Mucosa of rectum (tissue), 2 donors: Measurements from ENCODE around the gene CD101.

Experiments used
- H3K27ac ChIP-seq, 2 donors: one replicate each; pipeline ENCODE4 v1.7.0; 2013; ENCODE audit warnings: inconsistent platforms in 2 of 2, low read depth in 2 of 2, low read length in 2 of 2
- H3K27me3 ChIP-seq, 2 donors: one replicate each; pipeline ENCODE4 v1.7.0; 2013; ENCODE audit warnings: low read length in 2 of 2; ENCODE audit not compliant: control insufficient read depth in 2 of 2, insufficient read depth in 2 of 2
- H3K36me3 ChIP-seq, 2 donors: one replicate each; pipeline ENCODE4 v1.7.0; 2013; ENCODE audit warnings: low read length in 2 of 2; ENCODE audit not compliant: control insufficient read depth in 2 of 2, insufficient read depth in 2 of 2
- H3K4me1 ChIP-seq, 2 donors: one replicate each; pipeline ENCODE4 v1.7.0; 2013; ENCODE audit warnings: low read length in 2 of 2, mild to moderate bottlenecking in 1 of 2; ENCODE audit not compliant: control insufficient read depth in 2 of 2, insufficient read depth in 2 of 2
- H3K4me3 ChIP-seq, 2 donors: one replicate each; pipeline ENCODE4 v1.7.0; 2013; ENCODE audit warnings: low read length in 2 of 2
- H3K9ac ChIP-seq, 2 donors: one replicate each; pipeline ENCODE4 v1.7.0; 2013; ENCODE audit warnings: low read length in 2 of 2, low read depth in 1 of 2, mild to moderate bottlenecking in 1 of 2
- H3K9me3 ChIP-seq, 2 donors: one replicate each; pipeline ENCODE4 v1.7.0; 2013; ENCODE audit warnings: low read length in 2 of 2; ENCODE audit not compliant: control insufficient read depth in 2 of 2
- donor health status: healthy.
- donor health status: Normal muscosa, but diverticular disease.

The CD101 gene, protein sequence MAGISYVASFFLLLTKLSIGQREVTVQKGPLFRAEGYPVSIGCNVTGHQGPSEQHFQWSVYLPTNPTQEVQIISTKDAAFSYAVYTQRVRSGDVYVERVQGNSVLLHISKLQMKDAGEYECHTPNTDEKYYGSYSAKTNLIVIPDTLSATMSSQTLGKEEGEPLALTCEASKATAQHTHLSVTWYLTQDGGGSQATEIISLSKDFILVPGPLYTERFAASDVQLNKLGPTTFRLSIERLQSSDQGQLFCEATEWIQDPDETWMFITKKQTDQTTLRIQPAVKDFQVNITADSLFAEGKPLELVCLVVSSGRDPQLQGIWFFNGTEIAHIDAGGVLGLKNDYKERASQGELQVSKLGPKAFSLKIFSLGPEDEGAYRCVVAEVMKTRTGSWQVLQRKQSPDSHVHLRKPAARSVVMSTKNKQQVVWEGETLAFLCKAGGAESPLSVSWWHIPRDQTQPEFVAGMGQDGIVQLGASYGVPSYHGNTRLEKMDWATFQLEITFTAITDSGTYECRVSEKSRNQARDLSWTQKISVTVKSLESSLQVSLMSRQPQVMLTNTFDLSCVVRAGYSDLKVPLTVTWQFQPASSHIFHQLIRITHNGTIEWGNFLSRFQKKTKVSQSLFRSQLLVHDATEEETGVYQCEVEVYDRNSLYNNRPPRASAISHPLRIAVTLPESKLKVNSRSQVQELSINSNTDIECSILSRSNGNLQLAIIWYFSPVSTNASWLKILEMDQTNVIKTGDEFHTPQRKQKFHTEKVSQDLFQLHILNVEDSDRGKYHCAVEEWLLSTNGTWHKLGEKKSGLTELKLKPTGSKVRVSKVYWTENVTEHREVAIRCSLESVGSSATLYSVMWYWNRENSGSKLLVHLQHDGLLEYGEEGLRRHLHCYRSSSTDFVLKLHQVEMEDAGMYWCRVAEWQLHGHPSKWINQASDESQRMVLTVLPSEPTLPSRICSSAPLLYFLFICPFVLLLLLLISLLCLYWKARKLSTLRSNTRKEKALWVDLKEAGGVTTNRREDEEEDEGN

DNA sequence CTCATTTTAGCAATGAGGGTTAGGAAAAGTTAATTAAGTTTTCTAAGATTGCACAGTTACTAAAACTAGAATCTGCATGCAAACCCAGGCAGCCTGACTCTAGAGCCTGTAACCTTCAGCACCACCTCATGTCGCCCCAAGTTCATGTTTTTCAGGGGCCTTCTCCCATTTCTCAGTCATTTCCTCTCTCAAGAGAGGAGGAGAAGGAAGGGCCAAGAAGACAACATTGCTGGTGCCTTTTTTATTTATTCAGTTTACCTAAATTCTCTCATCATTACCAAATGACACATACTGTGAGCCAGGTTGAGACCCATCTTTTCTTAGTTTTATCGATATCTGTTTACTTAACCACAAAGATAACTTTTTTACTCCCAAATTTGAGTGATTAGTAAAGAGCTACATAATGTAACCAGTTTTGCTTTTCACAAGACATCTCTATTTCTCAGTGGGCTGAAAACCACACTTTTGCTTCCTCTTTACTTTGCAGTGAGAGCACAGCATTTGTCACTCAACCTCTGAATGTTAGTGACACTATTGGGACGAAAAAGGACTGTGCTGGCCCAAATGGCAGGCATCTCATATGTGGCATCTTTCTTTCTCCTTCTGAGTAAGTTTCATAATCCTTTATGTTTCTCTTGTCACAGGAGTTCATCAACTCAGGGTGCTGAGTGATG, at the start of gene CD101:
CD101 (plus strand) TSS at position 507 of the 674 bp plus-strand sequence; CDS start at position 565, 58 bp downstream.
- H3K4me3 ChIP-seq, result peak within 1 kb of the TSS in 1 of 2 donors; percentile 42
- peak within 1 kb of the TSS in 1 of 2 donors; percentile 57 for H3K27ac ChIP-seq
- H3K27me3 ChIP-seq, result no peaks in the 10 kb centered on the region
- no peaks in the 10 kb centered on the region for H3K36me3 ChIP-seq
- H3K9ac ChIP-seq, result no peak within 1 kb of the TSS
- H3K4me1 ChIP-seq, result peaks cover 0 to 3% of the 10 kb centered on the region in 2 donors
- no peaks in the 10 kb centered on the region for H3K9me3 ChIP-seq

DNA sequence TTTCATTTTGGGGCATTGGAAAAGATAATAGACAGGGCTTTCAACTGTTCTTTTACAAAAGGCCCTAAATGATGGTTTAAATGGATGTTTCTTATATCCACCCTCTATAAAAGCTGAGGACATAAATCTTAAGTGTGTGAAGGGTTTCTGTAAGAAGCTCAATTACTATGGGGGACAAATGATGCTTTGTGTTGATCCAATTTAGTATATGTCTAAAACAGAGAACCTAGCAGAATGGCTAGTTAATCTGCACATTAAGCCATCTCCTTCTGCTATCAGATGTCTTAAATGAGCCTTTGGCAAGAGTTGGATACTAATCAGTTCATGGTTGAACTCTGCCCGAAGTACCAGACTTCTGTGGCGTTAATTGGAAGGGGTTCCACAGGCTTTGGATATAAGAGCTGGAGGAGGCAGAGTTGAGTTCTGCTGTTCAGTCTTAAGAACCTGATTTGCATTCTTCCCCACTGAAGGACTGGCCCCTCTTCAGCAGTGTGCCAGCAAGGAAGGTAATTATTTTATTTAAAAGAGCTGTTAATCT, 48.8 kb upstream of the CD101 start:
- H3K27ac ChIP-seq, result no peak overlapping the region
- no peaks in the 10 kb centered on the region for H3K9me3 ChIP-seq
- H3K27me3 ChIP-seq, result no peaks in the 10 kb centered on the region
- peaks cover 8 to 20% of the 10 kb centered on the region in 2 donors for H3K36me3 ChIP-seq
- H3K9ac ChIP-seq, result no peak overlapping the region
- no peak overlapping the region for H3K4me3 ChIP-seq
- no peaks in the 10 kb centered on the region for H3K4me1 ChIP-seq

DNA sequence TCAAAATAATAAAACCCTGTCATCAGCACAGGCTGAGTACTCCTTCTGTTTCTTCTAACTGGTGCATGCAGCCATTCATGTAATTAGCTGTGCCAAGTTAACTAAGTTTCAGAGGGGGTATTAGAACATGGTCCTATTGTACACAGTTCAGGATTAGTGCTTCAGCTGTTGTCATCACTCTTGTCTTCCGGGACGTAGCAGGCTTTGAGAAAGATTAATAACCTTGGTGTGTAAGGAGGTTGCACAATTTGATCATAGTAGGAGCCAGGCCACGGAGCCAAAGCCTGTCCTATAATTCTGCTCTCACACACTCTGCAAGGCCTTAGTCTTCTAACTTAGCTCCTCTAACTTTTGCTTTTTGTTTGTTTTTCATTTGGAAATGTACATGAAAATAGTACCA, 47.1 kb upstream of the CD101 start:
- H3K36me3 ChIP-seq, result peaks cover 10 to 14% of the 10 kb centered on the region in 2 donors
- H3K4me1 ChIP-seq, result no peaks in the 10 kb centered on the region
- H3K9me3 ChIP-seq, result no peaks in the 10 kb centered on the region
- no peaks in the 10 kb centered on the region for H3K27me3 ChIP-seq
- no peak overlapping the region for H3K9ac ChIP-seq
- H3K4me3 ChIP-seq, result no peak overlapping the region
- H3K27ac ChIP-seq, result no peak overlapping the region

DNA sequence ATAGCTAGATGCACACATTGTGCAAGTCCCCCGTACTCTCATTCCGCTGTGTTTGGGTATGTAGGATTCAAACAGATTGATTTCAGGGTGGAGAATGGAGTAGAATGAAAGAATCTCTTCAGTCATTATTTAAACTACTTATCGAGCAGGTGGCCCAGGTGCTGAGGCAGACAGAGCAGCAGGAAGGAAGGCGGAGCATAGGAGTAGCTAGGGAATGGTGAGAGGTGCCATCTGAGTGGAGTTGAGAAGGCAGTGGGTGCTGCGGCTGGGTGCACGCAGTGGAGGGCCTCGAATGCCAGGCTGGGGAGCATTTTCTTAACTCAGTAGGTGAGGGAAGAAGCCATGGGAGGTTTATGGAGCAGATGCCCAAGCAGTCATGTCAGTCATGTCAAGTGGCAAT, 45.2 kb upstream of the CD101 start:
- H3K9me3 ChIP-seq, result no peaks in the 10 kb centered on the region
- no peak overlapping the region for H3K27ac ChIP-seq
- no peak overlapping the region for H3K9ac ChIP-seq
- H3K36me3 ChIP-seq, result peaks cover 9 to 18% of the 10 kb centered on the region in 2 donors
- no peaks in the 10 kb centered on the region for H3K4me1 ChIP-seq
- no peaks in the 10 kb centered on the region for H3K27me3 ChIP-seq
- no peak overlapping the region for H3K4me3 ChIP-seq

DNA sequence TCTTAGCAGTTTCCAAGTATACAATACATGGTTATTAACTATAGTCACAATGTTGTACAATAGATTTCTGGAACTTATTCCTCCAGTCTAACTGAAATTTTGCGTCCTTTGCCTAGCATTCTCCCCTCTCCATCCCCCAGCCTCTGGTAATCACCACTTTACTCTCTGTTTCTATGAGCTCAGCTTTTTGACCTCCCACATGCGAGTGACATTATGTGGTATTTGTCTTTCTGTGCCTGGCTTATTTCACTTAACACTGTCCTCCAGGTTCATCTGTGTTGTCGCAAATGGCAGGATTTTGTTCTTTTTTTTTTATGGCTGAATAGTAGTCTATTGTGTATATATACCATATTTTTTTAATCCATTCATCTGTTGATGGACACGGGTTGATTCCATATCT, 43.9 kb upstream of the CD101 start:
- Histone ChIP-seq H3K9me3 (no peaks in the 10 kb centered on the region), H3K9ac (no peak overlapping the region), H3K36me3 (peaks cover 13 to 30% of the 10 kb centered on the region in 2 donors), H3K4me1 (peaks cover 0 to 1% of the 10 kb centered on the region in 2 donors), H3K4me3 (no peak overlapping the region), H3K27me3 (no peaks in the 10 kb centered on the region), H3K27ac (no peak overlapping the region)

DNA sequence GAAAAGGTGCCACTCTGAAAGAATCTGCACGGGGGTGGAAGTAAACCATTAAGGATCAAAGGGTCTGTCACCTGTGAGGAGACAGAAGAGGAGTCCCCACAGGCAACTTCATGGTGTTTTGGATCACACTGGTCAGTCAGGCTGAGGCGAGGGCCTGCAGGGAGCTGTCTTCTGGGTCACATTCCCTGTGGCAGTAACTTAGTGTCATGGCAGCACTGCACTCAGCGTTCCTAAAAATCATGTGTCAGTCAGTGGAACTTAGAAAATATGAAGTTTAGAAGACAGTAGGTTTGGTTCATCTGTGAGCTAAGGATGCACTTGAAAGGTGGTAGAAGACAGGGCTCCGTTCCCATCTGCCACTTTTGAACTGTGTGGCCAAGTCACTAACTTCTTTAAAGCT, 43.5 kb upstream of the CD101 start:
- peaks cover 0 to 4% of the 10 kb centered on the region in 2 donors for H3K4me1 ChIP-seq

DNA sequence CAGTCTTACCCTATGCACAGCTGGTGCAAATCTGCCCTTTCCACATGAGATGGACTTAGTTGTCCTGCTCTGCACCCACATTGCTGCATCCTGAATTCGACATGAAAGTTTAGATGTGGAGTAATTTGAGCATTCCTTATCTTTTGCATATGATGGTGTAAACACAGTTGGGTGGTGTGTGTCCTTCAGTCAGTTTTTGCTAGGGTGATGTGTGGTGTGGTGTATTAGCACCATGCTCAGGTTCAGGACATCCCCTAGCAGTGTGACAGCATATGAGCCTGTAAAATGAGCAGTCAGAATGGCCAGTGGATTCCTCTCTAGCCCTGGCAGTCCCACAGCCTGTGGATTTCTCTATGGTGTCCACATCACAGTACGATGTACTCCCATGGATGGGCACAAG, 42.6 kb upstream of the CD101 start:
- H3K27me3 ChIP-seq, result no peaks in the 10 kb centered on the region
- H3K9me3 ChIP-seq, result no peaks in the 10 kb centered on the region
- H3K4me3 ChIP-seq, result no peak overlapping the region
- H3K36me3 ChIP-seq, result peaks cover 19 to 31% of the 10 kb centered on the region in 2 donors
- H3K27ac ChIP-seq, result no peak overlapping the region
- peaks cover 0 to 4% of the 10 kb centered on the region in 2 donors for H3K4me1 ChIP-seq
- H3K9ac ChIP-seq, result no peak overlapping the region

More for the DNA sequence above, 43.5 kb upstream of the CD101 start:
- H3K27ac ChIP-seq, result no peak overlapping the region
- H3K9me3 ChIP-seq, result no peaks in the 10 kb centered on the region
- no peak overlapping the region for H3K9ac ChIP-seq
- no peaks in the 10 kb centered on the region for H3K27me3 ChIP-seq
- no peak overlapping the region for H3K4me3 ChIP-seq
- peaks cover 17 to 31% of the 10 kb centered on the region in 2 donors for H3K36me3 ChIP-seq

DNA sequence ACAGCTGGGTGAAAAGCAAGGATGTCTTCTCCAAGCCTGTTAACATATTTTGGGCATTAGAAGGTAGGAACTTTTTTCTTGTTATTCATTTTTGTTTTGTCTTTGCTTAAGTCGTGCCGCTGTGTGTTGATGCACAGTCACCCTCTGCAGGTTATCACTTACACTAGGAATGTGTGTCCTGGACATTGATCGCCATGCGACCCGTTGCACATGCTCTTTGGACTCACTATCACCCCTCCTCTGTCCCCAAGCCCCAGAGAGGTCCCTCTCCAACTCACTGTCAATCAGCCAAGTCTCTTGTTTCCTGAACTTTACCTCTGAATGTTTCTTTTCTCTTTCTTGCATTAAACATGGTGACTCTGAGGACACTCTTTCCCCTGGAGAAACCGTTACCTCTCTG, 40.0 kb upstream of the CD101 start:
- H3K27ac ChIP-seq, result no peak overlapping the region
- H3K9ac ChIP-seq, result no peak overlapping the region
- H3K9me3 ChIP-seq, result no peaks in the 10 kb centered on the region
- H3K27me3 ChIP-seq, result no peaks in the 10 kb centered on the region
- peaks cover 14 to 29% of the 10 kb centered on the region in 2 donors for H3K36me3 ChIP-seq
- H3K4me1 ChIP-seq, result peaks cover 0 to 4% of the 10 kb centered on the region in 2 donors
- no peak overlapping the region for H3K4me3 ChIP-seq

DNA sequence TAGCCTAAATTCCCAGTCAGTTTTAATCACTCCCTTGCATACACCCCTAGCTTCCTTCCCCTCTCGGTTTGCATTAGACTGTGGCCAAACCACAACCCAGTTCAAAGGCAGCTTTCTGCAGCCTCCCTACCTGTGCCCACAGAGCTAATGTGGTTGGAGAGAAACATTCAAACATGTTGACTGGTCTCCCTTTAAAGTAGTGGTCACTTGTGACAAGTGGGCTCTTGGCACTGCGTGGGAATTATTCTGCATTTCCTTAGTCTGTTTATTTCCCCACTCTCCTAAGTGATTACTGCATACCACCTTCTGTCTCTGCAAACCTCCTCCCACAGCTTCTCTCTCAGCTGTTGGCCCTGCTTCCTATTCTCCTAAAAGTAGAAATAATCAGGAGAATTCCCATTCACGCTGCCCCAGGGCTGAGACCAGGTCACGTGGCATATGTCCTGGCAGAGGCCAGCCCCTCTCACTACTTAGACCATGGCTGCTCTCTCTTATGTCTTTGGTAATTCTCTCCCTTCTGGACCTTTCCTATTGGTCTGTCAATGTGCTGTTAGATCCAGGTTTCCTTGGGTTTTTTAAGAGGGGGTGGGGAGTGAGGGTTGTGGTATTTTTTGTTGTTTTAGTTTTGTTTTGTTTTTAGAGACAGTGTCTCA, 38.4 kb upstream of the CD101 start:
- no peak overlapping the region for H3K4me3 ChIP-seq
- H3K36me3 ChIP-seq, result peaks cover 22 to 37% of the 10 kb centered on the region in 2 donors
- no peak overlapping the region for H3K27ac ChIP-seq
- H3K4me1 ChIP-seq, result peaks cover 0 to 4% of the 10 kb centered on the region in 2 donors
- H3K27me3 ChIP-seq, result no peaks in the 10 kb centered on the region
- H3K9me3 ChIP-seq, result no peaks in the 10 kb centered on the region
- H3K9ac ChIP-seq, result no peak overlapping the region
